ENCODE measurements around the gene PSME2. TPM values are rescaled to one million over a fixed set of nuclear protein-coding genes. Genes with fewer than 3 reads are reported as not detected.

PSME2 gene
- total and polyA plus RNA-seq, 2 of the 13 experiments (the other 11 are each of a cell fraction or from before 2014, with no cell fraction given): 332 to 716 TPM

GRCh38 chr14:24181371-24182077, 35.1 kb upstream of the PSME2 start (continued):
- TF ChIP-seq, protein P1, sequence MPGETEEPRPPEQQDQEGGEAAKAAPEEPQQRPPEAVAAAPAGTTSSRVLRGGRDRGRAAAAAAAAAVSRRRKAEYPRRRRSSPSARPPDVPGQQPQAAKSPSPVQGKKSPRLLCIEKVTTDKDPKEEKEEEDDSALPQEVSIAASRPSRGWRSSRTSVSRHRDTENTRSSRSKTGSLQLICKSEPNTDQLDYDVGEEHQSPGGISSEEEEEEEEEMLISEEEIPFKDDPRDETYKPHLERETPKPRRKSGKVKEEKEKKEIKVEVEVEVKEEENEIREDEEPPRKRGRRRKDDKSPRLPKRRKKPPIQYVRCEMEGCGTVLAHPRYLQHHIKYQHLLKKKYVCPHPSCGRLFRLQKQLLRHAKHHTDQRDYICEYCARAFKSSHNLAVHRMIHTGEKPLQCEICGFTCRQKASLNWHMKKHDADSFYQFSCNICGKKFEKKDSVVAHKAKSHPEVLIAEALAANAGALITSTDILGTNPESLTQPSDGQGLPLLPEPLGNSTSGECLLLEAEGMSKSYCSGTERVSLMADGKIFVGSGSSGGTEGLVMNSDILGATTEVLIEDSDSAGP (CRISPR knock-in tag; IDR thresholded peaks at IDR 0.05; ENCODE audit: borderline replicate concordance): 0 out of 2 replicates have a peak, but pooled peaks have one; percentile 21
- TF ChIP-seq DZIP1 (CRISPR knock-in tag; IDR thresholded peaks at IDR 0.05): peak; percentile 57; the same call in 1 of the 2 replicates
- TF ChIP-seq ZNF782 (CRISPR knock-in tag; IDR thresholded peaks at IDR 0.05; ENCODE audit: borderline replicate concordance): 0 out of 2 replicates have a peak, but pooled peaks have one; percentile 56
- TF ChIP-seq NRL (CRISPR knock-in tag; IDR thresholded peaks at IDR 0.05; ENCODE audit: borderline replicate concordance): 0 out of 2 replicates have a peak, but pooled peaks have one; percentile 12
- 0 out of 2 replicates have a peak, but pooled peaks have one; percentile 7 for TF ChIP-seq ZNF333 (CRISPR knock-in tag; IDR thresholded peaks at IDR 0.05; ENCODE audit: borderline replicate concordance)
- TF ChIP-seq POLR2AphosphoS2 (IDR thresholded peaks at IDR 0.05; ENCODE audit: low read depth, low read length): peak; percentile 20
- no peak for TF ChIP-seq NR2F1 (CRISPR knock-in tag; IDR thresholded peaks at IDR 0.05)
- TF ChIP-seq SAP130 (CRISPR knock-in tag; IDR thresholded peaks at IDR 0.05; ENCODE audit: low read depth): no peak
- no peak for TF ChIP-seq KDM3A (CRISPR knock-in tag; IDR thresholded peaks at IDR 0.05; ENCODE audit: low read depth)
- TF ChIP-seq MXD1 (CRISPR knock-in tag; IDR thresholded peaks at IDR 0.05): 0 out of 2 replicates have a peak, but pooled peaks have one; percentile 20
